ENCODE measurements around the gene FBXO46.
"Not testable (repeated sequence)": the region's sequence is repeated elsewhere in the genome, so short reads cannot be mapped to it uniquely, and the experiment has no call there.

The FBXO46 gene

DNA sequence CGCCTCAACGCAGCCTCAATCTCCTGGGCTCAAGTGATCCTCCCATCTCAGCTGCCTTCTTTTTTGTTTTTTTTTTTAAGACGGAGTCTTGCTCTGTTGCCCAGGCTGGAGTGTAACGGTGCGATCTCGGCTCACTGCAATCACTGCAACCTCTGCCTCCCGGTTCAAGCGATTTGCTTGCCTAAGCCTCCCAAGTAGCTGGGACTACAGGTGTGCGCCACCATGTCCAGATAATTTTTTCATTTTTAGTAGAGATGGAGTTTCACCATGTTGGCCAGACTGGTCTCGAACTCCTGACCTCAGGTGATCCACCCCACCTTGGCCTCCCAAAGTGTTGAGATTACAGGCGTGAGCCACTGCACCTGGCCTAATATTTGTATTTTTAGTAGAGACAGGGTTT, 10.6 kb downstream of the FBXO46 start:
- not testable (repeated sequence) for DNase-seq (ENCODE audit: low read depth)

DNA sequence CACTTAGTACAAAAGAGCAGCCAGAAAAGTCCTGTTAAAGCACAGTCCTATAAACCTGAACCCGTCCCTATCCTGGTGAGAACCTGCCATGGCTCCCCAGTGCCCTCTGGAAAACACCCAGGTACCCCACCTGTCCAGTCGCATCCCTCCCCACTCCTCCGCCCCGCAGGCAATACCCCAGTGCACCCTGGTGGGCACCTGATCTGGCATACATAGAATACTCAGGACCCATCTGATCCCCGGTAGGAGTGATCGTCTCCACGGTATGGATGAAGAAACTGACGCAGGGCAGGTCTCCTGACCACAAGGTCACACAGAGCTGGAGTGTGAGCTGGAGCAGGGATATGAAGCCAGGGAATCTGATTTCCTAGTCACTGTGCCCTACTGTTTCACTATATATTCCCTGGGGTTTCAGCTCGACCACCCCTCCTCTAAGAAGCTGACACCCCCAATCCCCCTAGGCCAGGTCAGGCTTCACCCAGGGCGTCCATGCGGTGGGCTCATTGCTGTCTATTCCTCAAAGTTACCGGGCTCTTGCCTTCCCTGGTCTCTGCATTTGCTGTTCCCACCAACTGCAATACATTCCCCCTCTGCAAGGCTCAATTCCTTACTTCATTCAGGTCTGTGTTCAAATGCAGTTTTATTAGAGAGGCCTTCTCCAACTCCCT, 12.6 kb downstream of the FBXO46 start:
- no peak for DNase-seq (ENCODE audit: low read depth)

- peak; percentile 96 for DNase-seq (ENCODE audit: low read depth)
Measured at GRCh38 chr19:45717131-45717982, 13.3 kb downstream of the FBXO46 start.

GRCh38 chr19:45716359-45717130, 14.2 kb downstream of the FBXO46 start:
- DNase-seq (ENCODE audit: low read depth) = no peak

- no peak for DNase-seq (ENCODE audit: low read depth)
Measured at GRCh38 chr19:45715139-45715538, 15.6 kb downstream of the FBXO46 start.

DNA sequence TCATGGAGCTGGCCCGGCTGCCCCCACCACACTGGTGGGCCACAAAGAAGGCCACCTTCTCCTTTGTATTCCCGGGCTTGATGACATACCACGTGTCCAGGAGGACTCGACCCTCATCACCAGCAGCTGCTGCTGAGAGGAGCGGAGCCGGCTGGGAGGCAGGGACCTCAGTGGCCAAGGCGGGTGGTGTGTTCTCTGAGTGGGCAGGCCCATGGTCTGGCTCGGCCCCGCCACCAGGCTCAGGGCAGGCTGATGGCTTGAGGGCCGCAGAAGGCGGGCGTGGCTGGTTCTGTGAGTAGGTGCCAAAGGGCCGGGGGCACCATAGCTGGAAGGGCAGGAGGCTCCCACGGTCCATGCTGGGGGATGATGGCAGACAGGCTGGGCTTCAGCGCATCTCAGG, 17.6 kb downstream of the FBXO46 start:
- DNase-seq (ENCODE audit: low read depth) = no peak

GRCh38 chr19:45712699-45713067, 18.0 kb downstream of the FBXO46 start:
- DNase-seq (ENCODE audit: low read depth) = no peak

GRCh38 chr19:45711851-45712698, 18.6 kb downstream of the FBXO46 start:
- DNase-seq (ENCODE audit: low read depth) = no peak

- no peak for DNase-seq (ENCODE audit: low read depth)
Measured at GRCh38 chr19:45710356-45711130, 20.2 kb downstream of the FBXO46 start.

DNA sequence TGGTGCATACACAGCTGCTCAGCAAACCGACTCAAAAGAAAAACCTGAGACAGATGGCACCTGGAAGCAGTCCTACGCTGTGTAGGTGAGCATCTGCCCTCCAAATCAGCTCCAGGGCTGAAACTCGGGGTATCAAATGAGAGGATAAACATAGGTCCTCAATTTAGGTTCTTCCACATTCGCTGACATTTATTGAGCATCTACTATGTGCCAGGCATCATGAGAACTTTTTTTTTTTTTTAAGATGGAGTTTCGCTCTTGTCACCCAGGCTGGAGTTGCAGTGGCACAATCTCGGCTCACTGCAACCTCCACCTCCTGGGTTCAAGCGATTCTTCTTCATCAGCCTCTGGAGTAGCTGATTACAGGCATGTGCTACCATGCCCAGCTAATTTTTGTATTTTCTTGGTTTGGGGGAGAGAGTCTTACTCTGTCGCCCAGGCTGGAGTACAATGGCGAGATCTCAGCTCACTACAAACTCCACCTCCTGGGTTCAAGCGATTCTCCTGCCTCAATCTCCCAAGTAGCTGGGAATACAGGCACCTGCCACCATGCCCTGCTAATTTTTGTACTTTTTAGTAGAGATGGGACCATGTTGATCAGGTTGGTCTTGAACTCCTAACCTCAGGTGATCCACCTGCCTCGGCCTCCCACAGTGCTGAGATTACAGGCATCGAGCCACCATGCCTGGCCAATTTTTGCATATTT, 24.8 kb downstream of the FBXO46 start:
- DNase-seq (ENCODE audit: low read depth) = no peak

- DNase-seq (ENCODE audit: low read depth) = no peak
Measured at GRCh38 chr19:45705115-45705514, 25.6 kb downstream of the FBXO46 start.

- DNase-seq (ENCODE audit: low read depth) = no peak
Measured at GRCh38 chr19:45701676-45702075, 29.0 kb downstream of the FBXO46 start.

- DNase-seq (ENCODE audit: low read depth) = peak; percentile 60
Measured at GRCh38 chr19:45693106-45693788, 37.4 kb downstream of the FBXO46 start.

DNA sequence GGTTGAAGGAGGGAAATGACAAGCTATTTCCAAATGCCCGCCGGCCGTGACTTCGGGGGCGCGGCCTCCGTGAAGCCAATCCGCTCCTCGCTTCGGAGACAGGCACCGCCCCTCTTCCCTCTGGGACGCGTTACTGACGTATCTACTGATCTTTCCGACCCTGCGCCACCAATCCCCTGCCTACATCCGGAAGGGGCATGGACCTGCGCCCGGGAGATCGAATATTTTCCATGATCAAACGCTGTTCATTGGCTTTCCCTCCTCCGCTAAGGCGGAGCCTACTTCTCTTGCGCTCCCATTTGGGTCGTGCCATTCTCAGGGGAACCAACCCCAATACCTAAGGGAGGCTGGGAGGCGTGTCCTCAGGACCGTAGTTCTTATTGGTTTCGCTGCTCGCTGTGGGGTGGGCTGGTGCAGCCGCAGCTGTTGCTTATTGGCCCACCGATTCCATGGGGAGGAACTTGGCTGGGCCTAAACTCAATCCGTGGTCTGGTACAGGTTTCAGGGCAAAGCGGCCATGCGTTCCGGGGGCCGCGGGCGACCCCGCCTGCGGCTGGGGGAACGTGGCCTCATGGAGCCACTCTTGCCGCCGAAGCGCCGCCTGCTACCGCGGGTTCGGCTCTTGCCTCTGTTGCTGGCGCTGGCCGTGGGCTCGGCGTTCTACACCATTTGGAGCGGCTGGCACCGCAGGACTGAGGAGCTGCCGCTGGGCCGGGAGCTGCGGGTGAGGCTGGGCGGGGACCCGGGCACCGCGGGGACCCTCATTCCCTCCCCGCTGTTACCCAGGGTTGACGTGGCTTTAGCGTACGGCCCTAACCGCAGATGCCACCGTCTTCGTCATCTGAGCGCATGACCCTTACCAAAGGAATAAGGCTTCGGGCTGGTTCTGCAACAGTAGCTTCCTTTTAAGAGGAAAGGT, 38.2 kb downstream of the FBXO46 start, which contains the start of gene QPCTL:
Gene QPCTL (plus strand): TSS at position 480 of the 919 bp plus-strand sequence. CDS start 38 bp downstream, at position 518.
- peak; percentile 97 for DNase-seq (ENCODE audit: low read depth)

DNA sequence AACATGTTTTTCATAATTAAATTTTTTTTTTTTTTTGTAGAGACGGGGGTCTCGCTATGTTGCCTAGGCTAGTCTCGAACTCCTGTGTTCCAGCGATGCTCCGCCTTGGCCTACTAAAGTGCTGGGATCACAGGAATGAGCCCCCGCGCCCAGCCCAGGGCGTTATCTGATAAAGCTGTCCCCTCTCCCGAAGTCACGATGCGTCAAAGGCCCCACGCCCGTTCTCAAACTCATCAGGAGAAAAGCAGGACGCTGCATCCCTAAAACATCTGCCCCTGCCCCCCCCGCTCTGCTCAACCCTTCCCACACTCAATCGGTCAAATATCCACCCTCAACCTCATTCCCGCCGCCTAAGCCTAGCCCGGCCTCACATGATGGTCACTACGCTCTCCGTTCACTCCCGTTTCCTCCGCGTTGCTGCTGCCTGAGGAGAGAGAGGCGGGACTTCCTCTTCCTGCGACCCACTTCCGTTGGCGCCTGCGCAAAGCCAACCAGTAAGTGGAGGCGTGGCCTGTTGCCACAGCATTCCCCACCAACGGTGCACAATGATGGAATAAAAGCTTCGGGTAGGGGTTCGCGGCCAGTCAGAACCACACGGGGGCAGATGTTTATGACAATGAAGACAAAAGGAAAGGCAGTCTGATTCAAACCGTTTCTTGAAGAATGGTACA, 39.0 kb downstream of the FBXO46 start, which contains the start of gene SNRPD2:
Gene SNRPD2 (minus strand): TSS at position 438 of the 671 bp plus-strand sequence. CDS start 65 bp downstream, at position 373.
- peak; percentile 86 for DNase-seq (ENCODE audit: low read depth)

GRCh38 chr19:45687599-45687998, 43.1 kb downstream of the FBXO46 start:
- DNase-seq (ENCODE audit: low read depth) = no peak

GRCh38 chr19:45685045-45685444, 45.7 kb downstream of the FBXO46 start:
- DNase-seq (ENCODE audit: low read depth) = not testable (repeated sequence)

GRCh38 chr19:45682908-45683307, 47.8 kb downstream of the FBXO46 start:
- no peak for DNase-seq (ENCODE audit: low read depth)
